ENCODE data around the gene ARAP2. TPM values are rescaled to one million over a fixed set of nuclear protein-coding genes. Genes with fewer than 3 reads are reported as not detected.

Gene ARAP2
- total and polyA plus RNA-seq, 2 donors (not counting 3 experiments of a cell fraction or from before 2014, with no cell fraction given), result not detected

- no peak overlapping the region for H3K27ac ChIP-seq (ENCODE audit: insufficient read depth, low read depth, low read length)
- no peak overlapping the region for H3K4me2 ChIP-seq (ENCODE audit: insufficient read depth, low read length)
- no peak overlapping the region for H3K4me3 ChIP-seq (replicated peaks in 1 of 3; ENCODE audit: insufficient read depth in 1 of 3, low read depth in 1 of 3, low read length in 3 of 3)
- BruUV-seq (replicated peaks), result no TSS peak
- ChIA-PET CTCF (interaction anchor here (1.2 kb wide), 1 partner anchor 19 kb away, joined by 3 read pairs; no protein-coding TSS in a partner anchor), POLR2A (no interaction called here)
- no peak overlapping the region for H2AFZ ChIP-seq (ENCODE audit: low read depth, low read length)
- H3K4me1 ChIP-seq (ENCODE audit: control insufficient read depth, extremely low read depth, insufficient read depth, low read length), result no peaks in the 10 kb centered on the region
- dilution Hi-C loops (cut with MboI; ENCODE audit: extremely low pct_ligation_motif_present, low sequenced_read_pairs), result no loop called here
- TF ChIP-seq POLR2AphosphoS5 (IDR thresholded peaks at IDR 0.05; ENCODE audit: insufficient read depth, low read depth, low read length), result no peak
- TF ChIP-seq POLR2A (IDR thresholded peaks at IDR 0.05; ENCODE audit: low read depth, low read length), result no peak
- TF ChIP-seq JUN (IDR thresholded peaks at IDR 0.05; ENCODE audit: borderline replicate concordance, insufficient read depth, insufficient read length, low read depth), result no peak
- no peak for TF ChIP-seq CTCF (IDR thresholded peaks at IDR 0.05; ENCODE audit: extremely low read depth in 1 of 2, insufficient read depth in 1 of 2, low read depth in 1 of 2, low read length in 2 of 2)
- no peak for TF ChIP-seq MYC (IDR thresholded peaks at IDR 0.05; ENCODE audit: low read depth, low read length)
- TF ChIP-seq GATA2 (IDR thresholded peaks at IDR 0.05; ENCODE audit: insufficient read depth, insufficient read length, low read depth, low read length), result no peak
- TF ChIP-seq EZH2 (IDR thresholded peaks at IDR 0.05; ENCODE audit: borderline replicate concordance, low read depth, low read length, severe bottlenecking), result no peak
- TF ChIP-seq MAX (IDR thresholded peaks at IDR 0.05; ENCODE audit: insufficient read depth, insufficient read length), result no peak
- TF ChIP-seq FOS (IDR thresholded peaks at IDR 0.05; ENCODE audit: borderline replicate concordance, insufficient read depth, low read length), result no peak
- H3K9me1 ChIP-seq (replicated peaks; ENCODE audit: control insufficient read depth, extremely low read depth, insufficient read depth, low read length), result no peaks in the 10 kb centered on the region
- no peak for FAIRE-seq
- no peaks in the 10 kb centered on the region for H3K9me3 ChIP-seq (replicated peaks; ENCODE audit: control insufficient read depth, insufficient read depth, low read length)
- no peak for DNase-seq (ENCODE audit: low read depth, low spot score)
- no peaks in the 10 kb centered on the region for H4K20me1 ChIP-seq (replicated peaks; ENCODE audit: control insufficient read depth, extremely low read depth, insufficient read depth, low read length)
- H3K79me2 ChIP-seq (ENCODE audit: control insufficient read depth, insufficient read depth, low read length), result no peaks in the 10 kb centered on the region
- H3K9ac ChIP-seq (replicated peaks; ENCODE audit: extremely low read depth, insufficient read depth, low read length), result no peak overlapping the region
- no peaks in the 10 kb centered on the region for H3K36me3 ChIP-seq (ENCODE audit: control insufficient read depth in 2 of 2, extremely low read depth in 1 of 2, insufficient read depth in 2 of 2, low read length in 2 of 2)
- no peaks in the 10 kb centered on the region for H3K27me3 ChIP-seq (ENCODE audit: control insufficient read depth in 2 of 2, insufficient read depth in 2 of 2, low read length in 2 of 2)
- intact Hi-C loops (cut with micrococcal nuclease), result no loop called here
Observed at GRCh38 chr4:36267486-36268268, 23.4 kb upstream of the ARAP2 start.

Measured in endothelial cell of umbilical vein (primary cell).